T-helper 2 cell (primary cell): Measurements from ENCODE around the gene FER.
"Not testable (repeated sequence)": the region's sequence is repeated elsewhere in the genome, so short reads cannot be mapped to it uniquely, and the experiment has no call there.

Source experiments
- DNase-seq, 5 experiments: peaks; one replicate each; pipeline versions ENCODE4 v3.0.0 to v3.0.0-alpha.2; 2012 to 2022

FER gene

GRCh38 chr5:108884736-108885135, 137.0 kb downstream of the FER start:
- DNase-seq = no peak

DNA sequence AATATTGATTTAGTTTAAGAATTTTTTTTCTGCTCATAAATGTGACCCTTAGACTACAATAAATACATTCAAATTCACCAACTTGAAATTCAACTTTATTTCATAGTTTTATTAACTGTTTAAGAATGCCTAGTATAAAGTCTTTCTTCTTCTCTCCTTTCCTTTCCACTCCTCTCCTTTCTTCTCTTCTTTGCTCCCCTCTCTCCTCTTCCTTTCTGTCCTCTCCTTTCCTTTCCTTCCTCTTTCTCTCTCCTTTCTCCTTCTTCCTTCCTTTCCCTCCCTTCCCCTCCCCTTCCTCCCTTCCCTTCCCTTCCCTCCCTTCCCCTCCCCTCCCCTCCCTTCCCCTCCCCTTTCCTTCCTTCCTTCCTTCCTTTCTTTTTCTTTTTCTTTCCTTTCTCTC, 150.6 kb downstream of the FER start:
- DNase-seq = no peak

DNA sequence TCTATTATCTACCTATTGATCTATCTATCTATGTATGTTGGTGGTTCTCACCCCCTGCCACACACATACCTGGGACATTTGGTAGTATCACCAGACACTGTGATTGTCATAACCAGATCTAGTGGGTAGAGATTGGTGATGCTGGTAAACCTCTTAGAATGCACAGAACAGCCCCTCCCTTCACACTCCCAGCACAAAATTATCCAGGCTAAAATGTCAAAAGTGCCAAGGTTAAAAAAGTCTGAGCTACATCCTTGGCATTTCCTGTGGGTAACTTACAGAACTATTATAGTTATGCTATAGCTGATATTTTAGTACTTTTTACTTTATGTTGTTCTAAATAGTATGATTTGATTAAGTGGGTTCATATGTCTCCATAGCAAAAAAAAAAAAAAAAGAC, 151.0 kb downstream of the FER start:
- no peak for DNase-seq

DNA sequence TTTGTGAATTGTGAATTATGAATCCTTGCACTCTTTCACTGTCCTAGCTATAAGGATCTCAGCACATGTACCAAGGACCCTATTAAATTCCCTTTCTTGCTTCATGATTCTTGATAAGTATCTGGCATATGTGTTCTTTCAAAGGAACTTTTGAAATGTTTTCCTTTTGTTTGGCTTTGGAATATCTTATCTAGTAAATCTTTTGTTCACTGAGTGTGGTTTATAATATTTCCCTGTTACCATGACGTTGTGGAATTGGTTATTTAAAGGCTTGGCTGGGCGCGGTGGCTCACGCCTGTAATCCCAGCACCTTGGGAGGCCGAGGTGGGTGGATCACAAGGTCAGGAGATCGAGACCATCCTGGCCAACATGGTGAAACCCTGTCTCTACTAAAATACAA, 151.5 kb downstream of the FER start:
- DNase-seq = not testable (repeated sequence)

- DNase-seq = no peak
Observed at GRCh38 chr5:108900668-108901067, 153.0 kb downstream of the FER start.

DNA sequence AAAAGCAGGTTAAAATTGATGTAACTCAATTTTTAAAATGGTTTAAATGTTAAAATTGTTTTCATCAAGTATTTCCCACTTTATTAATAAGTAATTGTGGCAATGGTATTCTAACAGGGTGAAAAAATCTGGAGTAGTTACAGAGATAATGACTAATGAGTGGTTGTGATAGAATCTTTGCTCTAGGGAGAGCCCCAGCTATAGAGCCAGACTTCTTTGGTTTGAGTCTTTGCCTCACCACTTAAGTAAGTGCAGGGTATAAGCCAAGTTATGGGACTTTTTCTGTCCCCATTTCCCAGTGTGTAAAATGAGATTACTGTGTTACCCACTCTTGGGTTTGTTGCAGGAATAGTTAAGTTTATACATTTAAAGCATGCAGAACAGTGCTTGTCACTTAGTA, 158.1 kb downstream of the FER start:
- no peak for DNase-seq

GRCh38 chr5:108910627-108911026, 162.9 kb downstream of the FER start:
- DNase-seq = no peak

DNA sequence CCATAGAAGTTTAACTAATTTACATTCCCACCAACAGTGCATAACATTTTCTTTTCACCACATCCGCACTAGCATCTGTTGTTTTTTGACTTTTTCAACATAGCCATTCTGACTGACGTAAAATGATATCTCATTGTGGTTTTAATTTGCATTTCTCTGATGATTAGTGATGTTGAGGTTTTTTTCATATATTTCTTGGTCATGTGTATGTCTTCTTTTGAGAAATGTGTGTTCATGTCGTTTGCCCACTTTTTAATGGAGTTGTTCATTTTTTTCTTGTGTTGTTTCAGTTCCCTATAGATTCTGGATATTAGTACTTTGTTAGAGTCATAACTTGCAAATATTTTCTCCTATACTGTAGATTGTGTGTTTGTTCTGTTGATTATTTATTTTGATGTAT, 163.4 kb downstream of the FER start:
- peak in 1 of 5 experiments; percentile 29 for DNase-seq

- no peak for DNase-seq
Observed at GRCh38 chr5:108917596-108917995, 169.9 kb downstream of the FER start.

DNA sequence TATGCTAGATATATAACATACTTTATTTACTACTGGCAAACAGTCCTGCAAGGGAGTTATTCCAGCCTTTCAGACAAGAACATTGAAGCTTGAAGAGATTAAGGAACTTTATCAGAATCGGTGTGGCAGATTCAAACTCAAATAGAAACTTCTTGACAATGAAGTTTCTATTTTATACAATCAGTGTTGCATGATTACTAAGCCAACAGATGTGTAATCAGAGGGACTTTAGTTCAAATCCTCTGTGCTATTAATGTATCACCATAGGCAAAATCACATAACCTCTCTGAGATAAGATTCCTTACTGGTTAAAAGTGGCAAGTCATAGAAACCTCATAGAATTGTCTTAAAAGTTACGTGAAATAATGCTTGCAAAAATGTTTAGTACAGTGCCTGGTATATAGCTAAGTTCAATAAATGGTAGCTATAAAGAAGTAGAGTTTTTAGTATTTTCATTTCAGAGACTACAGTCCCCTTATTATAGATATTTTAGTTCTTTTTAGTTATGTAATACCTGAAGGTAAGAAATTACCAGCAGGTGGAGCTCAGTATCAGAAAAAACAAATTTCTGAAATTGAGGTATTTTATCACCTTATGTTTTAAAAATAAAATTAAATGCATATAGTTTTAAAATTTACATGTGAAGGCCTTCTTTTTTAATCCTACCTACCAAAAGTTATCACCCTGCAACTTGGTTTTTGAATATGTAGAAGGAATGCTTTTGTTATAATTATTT, 172.1 kb downstream of the FER start:
- DNase-seq = peak in 1 of 5 experiments; percentile 12

DNA sequence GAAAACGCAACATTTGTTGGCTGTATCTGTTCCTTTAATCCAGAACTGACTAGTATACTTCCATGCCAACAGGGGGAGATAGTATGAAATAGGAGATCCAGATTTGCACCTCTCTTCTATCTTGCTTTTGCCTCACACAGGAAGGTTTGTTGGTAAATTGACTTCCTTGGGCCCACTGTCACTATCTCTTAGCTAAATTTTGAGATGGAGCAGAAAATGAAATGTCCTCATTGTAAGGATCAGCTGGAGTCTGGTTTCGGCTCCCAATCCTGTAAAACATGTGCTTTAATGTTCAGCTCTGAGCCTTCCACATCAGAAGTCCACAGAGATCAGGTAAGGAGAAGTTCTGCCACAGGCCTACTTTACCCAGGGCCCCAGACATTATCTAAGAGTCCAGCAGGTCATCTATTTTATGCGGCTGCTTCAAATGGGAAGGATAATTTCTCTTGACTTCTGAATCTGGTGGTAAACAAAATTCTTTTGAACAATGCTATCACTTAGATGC, 176.8 kb downstream of the FER start:
- peak in 1 of 5 experiments; percentile 15 for DNase-seq

- no peak for DNase-seq
Observed at GRCh38 chr5:108925073-108925472, 177.4 kb downstream of the FER start.

- no peak for DNase-seq
Observed at GRCh38 chr5:108930107-108930506, 182.4 kb downstream of the FER start.

GRCh38 chr5:108935611-108936010, 187.9 kb downstream of the FER start:
- DNase-seq = no peak

GRCh38 chr5:108937221-108937620, 189.5 kb downstream of the FER start:
- no peak for DNase-seq

GRCh38 chr5:108940506-108940905, 192.8 kb downstream of the FER start:
- DNase-seq = peak in 1 of 5 experiments; percentile 50

- DNase-seq = no peak
Observed at GRCh38 chr5:108941746-108942145, 194.0 kb downstream of the FER start.

DNA sequence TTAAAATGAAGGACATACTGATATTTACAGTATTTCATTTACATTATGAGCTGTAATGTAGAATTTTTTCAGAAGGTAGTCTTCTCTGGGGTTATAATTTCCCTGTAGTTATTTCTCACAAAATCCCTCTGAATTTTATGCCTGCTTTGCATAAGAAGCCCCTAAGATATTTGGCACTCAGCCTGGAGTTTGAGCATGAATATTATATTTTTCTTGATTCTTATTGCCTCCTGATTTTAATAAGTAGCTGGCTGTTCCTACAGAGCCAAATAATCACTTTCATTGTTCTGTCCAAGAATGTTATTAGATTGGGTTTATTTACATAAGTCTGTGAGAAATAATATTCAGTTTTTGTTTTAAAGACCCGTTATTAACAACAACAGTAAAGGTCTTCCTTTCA, 195.0 kb downstream of the FER start:
- DNase-seq = no peak

DNA sequence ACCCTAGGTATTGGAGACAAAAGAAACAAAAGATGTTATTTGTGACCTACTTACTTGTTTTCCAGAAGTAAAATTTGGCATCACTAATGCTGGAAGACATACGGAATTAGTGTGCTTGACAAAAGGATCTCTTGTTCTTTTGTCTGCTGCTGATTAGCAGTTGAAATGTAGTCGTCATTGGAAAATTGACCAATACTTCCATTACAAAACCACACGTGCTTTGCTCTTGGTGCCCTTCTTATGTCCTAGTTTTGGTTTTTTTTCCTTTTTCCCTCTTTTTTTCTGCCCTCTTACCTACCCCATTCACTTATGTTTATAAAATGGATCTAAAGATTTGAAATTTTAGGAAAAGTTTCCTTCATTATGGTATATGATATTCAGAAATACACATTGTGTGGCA, 197.4 kb downstream of the FER start:
- DNase-seq = no peak

DNA sequence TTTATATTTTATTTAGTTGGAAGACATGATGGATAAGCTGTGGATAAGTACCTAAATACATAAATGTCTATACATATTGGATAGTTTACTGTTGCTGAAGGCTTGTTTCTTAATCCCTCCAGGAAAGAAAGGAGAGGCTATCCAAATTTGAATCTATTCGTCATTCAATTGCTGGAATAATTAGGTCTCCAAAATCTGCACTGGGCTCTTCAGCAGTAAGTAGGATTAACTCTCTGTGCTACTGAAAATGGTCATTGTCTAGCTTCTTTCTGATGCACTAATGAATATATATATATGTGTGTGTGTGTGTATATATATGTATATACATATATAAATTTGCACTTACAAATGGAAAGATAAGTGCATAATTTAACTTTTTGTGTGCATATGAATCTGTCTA, 198.3 kb downstream of the FER start:
- no peak for DNase-seq

- DNase-seq = no peak
Observed at GRCh38 chr5:108947164-108947563, 199.5 kb downstream of the FER start.

DNA sequence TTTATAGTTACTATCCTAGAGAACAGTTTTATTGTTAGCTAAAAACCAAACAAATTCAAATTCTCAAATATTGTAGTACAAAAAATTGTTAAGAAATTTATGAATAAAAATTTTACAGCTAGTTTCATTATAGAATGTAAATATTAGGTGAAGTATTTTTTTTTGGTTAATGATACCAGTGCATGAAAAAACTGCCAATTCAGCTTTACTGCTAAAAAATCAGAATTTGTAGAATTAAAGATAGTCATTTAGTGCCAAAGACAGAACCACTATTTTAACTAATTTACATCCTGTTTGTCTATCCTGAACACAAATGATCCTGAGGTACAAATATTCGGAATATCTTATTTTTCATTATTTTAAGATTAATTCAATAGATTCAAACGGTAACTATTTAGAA, 202.6 kb downstream of the FER start:
- DNase-seq = no peak

GRCh38 chr5:108953940-108954339, 206.2 kb downstream of the FER start:
- DNase-seq = peak in 1 of 5 experiments; percentile 7

DNA sequence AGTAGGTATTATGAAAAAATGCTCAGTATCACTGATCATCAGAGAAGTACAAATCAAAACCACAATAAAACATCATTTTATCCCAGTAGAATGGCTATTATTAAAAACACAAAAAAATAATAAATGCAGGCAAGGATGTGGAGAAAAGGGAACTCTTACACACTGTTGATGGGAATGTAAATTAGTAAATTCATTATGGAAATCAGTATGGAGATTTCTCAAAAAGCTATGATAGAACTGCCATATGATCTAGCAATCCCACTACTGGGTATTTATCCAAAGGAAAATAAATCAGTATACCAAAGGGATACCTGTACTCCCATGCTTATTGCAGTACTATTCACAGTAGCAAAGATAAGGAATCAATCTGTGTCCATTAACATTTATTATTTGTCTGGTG, 209.6 kb downstream of the FER start:
- no peak for DNase-seq

DNA sequence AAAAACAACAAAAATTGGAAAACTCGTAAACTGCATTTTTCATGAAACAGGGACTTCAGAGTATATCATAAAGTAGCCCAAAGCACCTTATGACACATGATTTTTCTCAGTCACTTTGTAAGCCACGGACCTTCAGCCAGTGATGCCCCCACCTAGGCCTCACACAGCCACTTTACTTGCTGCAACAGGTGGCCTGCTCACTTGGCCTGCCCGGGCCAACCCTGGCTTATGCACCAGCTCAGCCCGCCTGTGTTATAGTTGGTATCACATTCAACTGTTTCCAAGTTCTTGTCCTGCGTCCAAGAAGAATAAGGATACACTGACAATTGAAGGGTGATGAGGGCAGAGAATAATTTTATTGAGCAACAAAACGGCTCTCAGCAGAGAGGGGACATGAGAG, 219.2 kb downstream of the FER start:
- no peak for DNase-seq
